Stimulated activated CD8-positive, alpha-beta memory T cell treated with anti-CD3 and anti-CD28 coated beads, Interleukin-12 subunit alpha, Interleukin-12 subunit beta, amount 100 ng/mL, for 24 hours (primary cell): ENCODE measurements around the gene TMEM184A.

ENCODE experiments used
- DNase-seq: peaks from one replicate; pipeline ENCODE4 v3.0.0-alpha.2; 2020; ENCODE audit errors: extremely low read depth

Gene TMEM184A

DNA sequence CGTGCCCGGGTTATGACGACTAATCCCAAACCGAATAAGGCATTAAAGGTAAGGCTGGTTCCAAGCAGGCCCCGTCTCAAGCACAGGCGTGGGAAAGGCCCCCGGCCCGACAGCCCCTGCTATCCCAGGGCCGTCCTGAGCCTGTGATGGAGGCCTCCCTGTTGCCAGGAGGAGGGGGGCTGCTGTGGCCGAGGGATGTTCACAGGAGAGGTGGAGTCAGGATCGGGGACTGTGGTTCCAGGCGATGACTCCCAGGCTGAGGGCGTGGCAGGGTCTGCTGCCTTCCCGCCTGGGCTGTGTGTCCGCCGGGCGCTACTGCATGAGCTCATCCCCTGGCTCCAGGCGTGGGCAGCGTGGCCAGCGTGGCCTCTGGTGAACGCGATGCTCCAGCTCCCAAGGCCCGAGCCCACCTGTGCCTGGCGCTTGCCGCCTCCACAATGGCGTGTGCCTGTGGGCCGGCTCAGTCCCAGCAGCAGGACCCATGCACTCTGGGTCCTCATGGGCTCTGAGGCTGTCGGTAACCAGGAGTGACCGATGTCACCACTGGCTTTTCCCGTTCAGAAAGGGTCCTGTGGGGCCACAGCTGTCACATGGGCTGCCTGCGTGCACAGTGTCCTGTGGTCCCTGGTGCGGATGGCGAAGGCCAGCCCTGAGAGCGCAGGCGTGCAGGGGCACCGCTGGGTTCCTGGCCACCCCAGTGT, 16.7 kb downstream of the TMEM184A start:
- DNase-seq, result no peak

DNA sequence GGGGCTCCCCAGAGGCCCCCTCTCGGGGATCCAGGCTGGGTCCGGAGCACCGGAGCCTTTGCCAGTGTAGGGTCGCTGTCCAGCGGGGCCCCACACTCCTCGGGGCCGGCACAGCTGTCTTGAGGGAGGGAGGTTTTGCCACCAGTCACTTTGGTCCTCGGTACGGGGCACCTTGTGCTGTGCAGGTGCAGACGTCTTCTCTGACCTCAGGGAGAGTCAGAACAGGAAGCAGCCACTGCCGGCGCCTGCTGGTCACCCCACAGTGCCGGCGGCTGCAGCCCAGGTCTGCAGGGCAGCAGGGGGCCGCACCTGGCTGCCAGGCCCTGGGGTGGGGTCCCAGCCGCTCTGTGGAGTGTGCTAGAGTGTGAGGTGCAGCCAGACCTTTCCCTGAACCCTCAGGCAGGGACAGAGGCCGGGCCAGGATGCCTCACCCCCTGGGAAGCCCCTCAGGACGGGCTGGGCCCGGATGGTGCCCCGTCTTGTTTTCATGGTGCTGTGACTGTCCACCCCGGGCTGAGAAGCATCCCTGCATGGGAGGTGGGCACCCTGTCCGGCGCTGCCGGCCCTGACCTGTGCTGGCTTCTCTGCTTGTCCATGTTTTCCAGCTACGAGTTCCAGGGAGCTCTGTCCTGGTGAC, 17.3 kb downstream of the TMEM184A start:
- DNase-seq, result no peak

GRCh38 chr7:1537535-1538412, 18.2 kb downstream of the TMEM184A start:
- no peak for DNase-seq

DNA sequence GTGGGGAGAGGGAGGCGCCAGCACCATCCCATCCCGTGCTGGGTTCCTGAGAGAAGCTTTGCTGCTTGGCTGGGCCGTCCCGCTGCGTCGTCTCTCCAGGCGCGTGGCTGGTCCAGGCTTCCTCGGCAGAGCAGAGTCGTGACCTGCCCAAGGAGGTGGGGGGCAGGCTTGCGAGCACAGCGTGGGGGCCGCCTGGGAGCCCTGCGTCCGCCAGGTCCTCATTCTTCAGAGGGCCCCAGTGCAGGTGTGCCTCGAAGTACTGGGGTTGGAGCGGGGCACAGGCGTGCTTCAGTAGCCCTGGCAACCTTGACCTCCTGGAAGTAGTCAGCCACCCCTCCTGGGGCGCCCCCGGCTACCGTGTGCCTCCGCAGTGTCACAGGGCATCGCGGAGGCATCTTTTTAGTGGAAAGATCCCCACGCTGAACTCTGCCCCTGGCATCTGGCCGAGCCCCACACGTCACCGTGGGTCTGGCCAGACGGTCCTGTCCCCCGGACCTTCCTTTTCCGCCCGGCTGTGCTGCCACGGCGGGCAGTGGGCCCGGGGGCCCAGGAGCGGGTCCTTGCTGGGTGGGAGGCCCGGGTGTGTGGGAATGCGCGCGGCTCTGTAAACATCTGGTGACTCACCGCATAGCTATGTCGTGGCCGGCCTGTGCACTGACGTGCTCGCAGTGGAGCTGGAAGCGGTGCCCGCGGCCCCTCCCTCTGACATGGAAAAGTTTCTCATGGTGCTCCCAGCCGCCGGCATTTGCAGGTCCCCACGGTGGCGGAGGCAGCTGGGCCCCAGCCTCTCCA, 19.1 kb downstream of the TMEM184A start:
- DNase-seq, result no peak

GRCh38 chr7:1536455-1536742, 19.6 kb downstream of the TMEM184A start:
- DNase-seq, result no peak

DNA sequence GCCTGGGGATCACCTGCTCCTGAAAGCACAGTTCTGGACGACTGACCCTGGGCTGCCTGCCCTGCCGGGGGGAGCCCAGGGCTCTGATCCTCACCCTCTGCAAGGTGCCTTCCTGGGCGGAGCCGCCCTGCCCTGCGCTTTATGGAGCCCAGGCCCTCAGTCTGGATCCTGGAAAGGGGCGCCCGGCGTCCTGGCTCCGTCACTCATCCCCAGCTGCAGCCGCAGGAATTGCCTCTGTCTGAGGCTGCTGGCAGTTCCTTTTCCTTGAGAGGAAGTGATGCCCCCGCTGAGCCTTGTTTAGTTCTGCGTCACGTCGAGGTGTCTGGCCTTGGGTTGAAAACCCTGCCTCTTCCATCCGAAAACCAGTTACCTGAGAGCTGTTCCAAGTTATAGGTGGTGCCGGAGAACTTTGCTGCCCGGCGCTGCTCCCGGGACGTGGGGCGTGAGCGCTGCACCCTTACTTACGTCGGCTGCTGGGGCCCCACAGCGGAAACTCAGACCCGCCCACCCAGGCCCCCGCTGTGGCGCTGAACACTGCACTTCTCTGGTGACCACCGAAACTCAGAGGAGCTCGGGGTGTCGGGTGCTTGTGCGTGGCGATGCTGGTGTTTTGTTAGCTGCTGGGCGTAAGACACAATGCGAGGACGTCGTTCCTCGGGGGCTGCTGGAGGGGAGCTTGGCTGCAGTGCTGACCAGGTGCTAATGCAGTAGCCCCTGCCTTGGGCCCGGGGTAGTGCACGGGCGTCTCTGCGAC, 20.1 kb downstream of the TMEM184A start:
- DNase-seq, result no peak

GRCh38 chr7:1535100-1535458, 20.9 kb downstream of the TMEM184A start:
- DNase-seq, result no peak

DNA sequence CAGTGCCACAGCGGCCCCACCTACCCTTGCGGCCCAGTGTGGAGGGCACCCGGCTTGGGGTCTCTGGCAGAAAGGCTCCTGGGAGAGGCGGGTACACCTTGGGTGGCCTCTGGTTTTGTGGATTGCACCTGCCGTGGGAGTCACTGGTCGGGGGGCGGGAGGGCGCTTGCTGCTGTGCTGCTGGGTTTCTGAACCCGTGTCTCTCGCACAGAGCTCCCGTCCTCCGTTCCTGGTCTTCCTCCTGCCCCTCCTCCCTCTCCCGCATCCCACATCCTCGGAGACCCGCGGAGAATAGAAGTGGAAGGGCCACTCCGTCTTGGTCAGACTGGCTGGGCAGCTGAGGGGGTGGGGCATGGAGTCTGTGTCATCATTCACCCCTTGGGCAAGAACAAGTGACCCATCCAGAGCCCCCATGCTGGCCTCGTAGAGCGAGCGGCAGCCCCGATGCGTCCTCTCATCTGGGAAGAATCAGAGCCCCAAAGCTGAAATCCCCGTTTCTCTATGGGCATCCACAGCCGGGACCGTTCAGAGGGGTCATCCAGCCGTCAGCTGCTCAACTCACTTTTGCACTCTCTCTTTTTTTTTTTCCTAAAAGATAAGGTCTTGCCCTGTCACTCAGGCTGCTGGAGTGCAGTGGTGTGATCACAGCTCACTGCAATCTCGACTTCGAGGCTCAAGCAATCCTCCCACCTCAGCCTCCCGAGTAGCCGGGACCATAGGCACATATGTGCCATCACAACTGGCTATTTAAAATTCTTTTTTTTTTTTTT, 21.5 kb downstream of the TMEM184A start:
- DNase-seq, result no peak

DNA sequence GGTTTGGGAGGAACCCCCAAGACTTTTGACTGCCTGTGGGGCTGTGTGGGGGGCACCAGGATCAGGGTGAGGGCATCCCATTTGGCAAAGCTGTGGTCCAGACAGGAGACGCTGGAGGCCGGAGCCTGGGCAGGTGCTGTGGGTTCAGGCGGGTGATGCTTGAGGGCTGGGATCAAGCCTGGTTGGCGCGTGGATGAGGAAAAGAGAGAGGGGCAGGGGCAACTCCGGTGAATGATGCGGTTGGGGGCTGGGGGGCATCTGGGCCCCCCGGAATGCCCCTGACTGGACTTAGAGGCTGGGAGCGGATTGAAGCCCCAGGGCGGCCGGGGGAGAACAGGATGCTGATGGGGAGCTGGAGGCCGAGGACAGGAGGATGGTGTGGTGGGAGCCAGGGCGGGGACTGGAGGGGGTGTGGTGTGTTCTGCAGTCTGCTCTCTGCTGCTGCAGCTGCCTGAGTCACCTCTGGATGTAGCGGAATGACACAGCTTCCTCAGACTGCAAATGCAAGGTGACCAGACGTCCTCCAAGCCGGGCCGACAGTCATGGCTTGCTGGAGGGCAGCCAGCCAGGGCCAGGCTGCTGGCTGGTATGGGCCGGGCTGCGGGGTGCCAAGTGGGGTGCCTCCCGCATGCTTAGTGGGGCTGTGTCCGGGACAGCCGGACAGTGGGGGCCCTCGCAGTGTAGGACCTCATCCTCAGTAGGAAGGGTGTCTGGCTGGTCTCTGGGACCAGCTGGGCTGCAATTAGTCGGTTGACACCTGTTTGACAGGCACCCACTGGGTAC, 22.3 kb downstream of the TMEM184A start:
- no peak for DNase-seq

DNA sequence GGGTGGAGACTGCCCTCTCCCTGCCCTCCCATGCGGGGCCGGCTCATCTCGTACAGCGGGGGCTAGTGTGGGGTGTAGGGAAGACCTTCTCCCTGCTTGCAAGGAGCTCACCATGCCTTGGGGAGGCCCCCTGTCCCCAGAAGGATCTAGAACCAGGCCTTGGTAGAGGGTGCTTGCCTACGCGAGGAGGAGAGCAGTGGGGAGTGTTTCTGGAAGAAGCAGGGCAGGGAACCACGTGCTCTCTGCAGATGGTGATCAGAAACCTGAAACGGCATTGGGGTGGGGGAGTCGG, 22.8 kb downstream of the TMEM184A start:
- DNase-seq, result no peak

- no peak for DNase-seq
Measured at GRCh38 chr7:1532456-1533254, 23.4 kb downstream of the TMEM184A start.

GRCh38 chr7:1531979-1532455, 24.0 kb downstream of the TMEM184A start:
- no peak for DNase-seq

DNA sequence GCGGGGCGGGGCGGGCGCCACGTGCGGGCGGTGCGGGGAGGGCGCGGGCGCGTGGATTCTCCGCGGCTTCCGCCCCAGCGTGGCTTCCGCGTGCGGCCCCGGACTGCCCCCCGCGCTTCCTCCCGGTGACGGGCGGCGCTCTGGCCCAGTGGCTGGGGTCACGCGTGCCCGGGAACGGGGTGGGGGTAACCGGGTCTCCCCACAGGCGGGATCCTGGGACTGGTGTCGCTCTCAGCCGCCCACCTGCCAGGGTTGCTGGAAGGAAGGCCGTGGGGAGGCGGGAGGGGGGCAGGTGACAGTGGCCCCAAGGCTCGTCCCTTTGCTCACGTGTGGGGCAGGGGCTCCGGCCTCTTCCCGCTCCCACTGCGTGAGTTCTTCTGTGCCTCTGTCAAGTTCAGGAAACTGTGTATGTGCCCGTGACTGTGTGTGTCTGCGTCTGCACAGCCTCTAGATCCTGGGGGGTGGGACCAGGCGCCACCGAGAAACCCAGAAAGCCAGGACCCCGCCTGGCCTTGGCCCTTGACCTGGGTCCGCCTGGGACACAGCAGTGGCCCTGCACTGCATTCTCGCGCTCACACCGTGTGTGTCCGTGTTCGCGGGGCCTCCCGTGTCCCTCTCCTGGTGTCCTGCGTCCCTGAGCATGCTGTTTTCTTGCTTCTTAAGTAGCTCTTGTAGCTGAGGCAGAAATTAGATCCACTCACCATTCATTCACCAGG, 24.6 kb downstream of the TMEM184A start:
- no peak for DNase-seq

DNA sequence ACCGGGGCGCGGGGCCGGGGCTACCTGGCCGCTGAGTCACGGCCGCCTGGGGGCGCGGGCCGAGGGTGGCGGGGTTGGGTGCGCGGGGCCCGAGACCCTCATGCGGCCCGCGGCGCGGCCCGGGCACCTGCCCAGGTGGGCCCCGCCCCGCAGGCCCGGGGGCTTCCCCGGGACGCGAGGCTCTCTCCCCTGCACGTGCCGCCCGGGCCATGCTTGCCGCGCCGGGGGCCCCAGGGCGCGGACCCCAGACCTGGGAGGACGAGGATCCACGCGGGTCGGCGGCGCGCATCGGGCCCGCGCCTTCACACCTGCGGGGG, 25.1 kb downstream of the TMEM184A start:
- no peak for DNase-seq

DNA sequence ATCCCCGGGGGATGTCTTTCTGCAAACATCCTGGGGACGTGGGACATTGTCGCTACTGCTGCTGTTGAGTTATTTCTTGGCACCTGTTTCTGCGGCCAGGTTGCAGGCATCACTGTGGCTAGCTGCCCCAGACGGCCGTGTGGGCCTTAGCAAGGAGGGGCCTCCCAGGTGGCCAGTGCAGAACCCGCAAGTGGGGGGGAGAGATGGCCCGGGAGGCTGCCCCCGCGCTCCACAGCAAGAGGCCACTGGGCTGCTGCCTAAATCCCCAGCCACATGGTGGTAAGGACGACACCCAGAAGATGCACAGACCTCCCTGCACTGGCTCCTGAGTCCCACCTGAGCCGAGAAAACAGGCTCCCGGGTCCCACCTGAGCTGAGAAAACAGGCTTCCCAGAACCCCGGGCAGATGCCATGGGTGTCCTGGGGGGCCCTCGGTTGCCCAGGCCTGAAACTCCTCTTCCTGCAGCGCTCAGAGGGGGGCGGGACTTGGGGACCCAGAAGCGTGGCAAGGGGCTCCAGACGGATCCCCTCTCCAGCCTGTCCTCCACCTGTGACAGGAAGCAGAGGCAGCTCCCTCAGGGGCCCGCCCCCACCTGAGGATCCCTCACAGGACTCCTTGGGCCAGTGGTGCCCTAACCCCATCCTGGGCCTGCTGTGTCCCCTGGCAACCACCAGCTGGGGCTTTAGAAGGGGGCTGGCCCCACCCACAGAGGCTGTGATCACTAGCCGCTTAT, 26.5 kb downstream of the TMEM184A start:
- DNase-seq, result no peak

- no peak for DNase-seq
Measured at GRCh38 chr7:1526271-1526754, 29.7 kb downstream of the TMEM184A start.

DNA sequence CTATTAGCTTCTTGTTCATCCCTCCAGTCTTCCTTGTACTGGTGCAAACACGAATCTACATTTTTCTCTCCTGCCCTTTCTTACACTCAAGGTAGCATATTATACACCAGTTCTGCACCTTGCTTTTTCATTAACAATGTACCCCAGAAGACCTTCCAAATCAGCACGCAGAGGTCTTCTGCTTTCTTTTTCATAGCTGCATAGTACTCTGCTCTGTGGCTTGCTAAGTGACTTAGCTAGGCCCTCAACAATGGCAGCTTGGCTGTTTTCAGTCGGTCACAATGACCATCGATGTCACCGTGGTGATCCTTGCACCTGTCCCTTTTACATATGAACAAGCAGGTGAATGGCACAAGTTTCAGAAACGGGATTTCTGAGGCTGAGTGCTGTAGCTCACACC, 30.6 kb downstream of the TMEM184A start:
- no peak for DNase-seq

DNA sequence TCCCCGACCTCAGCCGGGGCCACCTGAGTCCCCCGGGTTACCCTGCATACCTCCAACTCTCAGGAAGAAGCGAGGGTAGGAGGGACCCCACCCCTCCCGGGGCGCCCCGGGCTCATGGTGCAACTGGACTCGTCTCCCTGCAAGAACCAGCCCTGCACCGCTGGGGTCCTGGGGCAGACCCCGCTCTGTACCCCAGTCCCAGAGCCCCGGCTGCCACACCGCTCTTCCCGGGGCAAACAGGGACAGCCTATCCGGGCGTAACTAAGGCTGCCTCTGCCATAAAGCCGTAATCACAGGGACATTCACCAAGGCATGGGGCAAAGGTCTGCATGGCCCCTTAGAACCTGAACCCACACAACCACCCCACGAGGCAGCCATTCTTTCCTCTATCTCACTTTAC, 32.2 kb downstream of the TMEM184A start:
- DNase-seq, result no peak
